H1 (cell line): Measurements from ENCODE around the gene FSIP1. TPM values are rescaled to one million over a fixed set of nuclear protein-coding genes. Genes with fewer than 3 reads are reported as not detected.

Source experiments
- CTCF ChIA-PET: fragments of 300-600 bp; sonication (Branson Sonifier 250); formaldehyde crosslinking; loops from one replicate; lab custom pipeline; 2021; ENCODE audit not compliant: partially characterized antibody; lab: Charles Lee
- POLR2A ChIA-PET: fragments of 300-600 bp; sonication (Branson Sonifier 250); formaldehyde crosslinking; loops from one replicate; lab custom pipeline; 2021; ENCODE audit warnings: inconsistent platforms; ENCODE audit not compliant: partially characterized antibody; lab: Charles Lee
- DNase-seq, 2 experiments: peaks; one replicate each; pipeline versions ENCODE4 v3.0.0 to v3.0.0-alpha.2; 2010 to 2022; ENCODE audit warnings: low spot score in 2 of 2, low read depth in 1 of 2, mixed read lengths in 1 of 2
- FAIRE-seq: peaks from 2 replicates; lab custom pipeline; 2011; peaks lifted over from hg19 to GRCh38; lab: Jason Lieb, UNC
- H2AFZ ChIP-seq: 2 replicates; pipeline ENCODE4 v1.8.1; 2012; ENCODE audit warnings: low read length, inconsistent platforms
- H2AK5ac ChIP-seq: 2 replicates; pipeline ENCODE4 v1.6.1; 2013; ENCODE audit warnings: low read depth, low read length
- H2BK120ac ChIP-seq: replicated peaks from 2 replicates; pipeline ENCODE3; 2013; ENCODE audit warnings: low read depth, low read length, inconsistent platforms
- H2BK12ac ChIP-seq: 2 replicates; pipeline ENCODE4 v1.6.1; 2013; ENCODE audit warnings: low read depth, low read length
- H2BK15ac ChIP-seq: 2 replicates; pipeline ENCODE4 v1.6.1; 2013; ENCODE audit warnings: low read length
- H2BK20ac ChIP-seq: 2 replicates; pipeline ENCODE4 v1.6.1; 2013; ENCODE audit warnings: low read length
- H2BK5ac ChIP-seq: 2 replicates; pipeline ENCODE4 v1.6.1; 2013; ENCODE audit warnings: low read depth, low read length
- H3K14ac ChIP-seq: 2 replicates; pipeline ENCODE4 v1.6.1; 2013; ENCODE audit warnings: inconsistent platforms; ENCODE audit not compliant: insufficient read length
- H3K18ac ChIP-seq: 2 replicates; pipeline ENCODE4 v1.6.1; 2013; ENCODE audit warnings: low read length; ENCODE audit errors: extremely low read depth
- H3K23ac ChIP-seq: 2 replicates; pipeline ENCODE4 v1.6.1; 2013; ENCODE audit warnings: inconsistent platforms; ENCODE audit not compliant: insufficient read length
- H3K23me2 ChIP-seq: 2 replicates; pipeline ENCODE4 v1.6.1; 2013; ENCODE audit warnings: low read depth, low read length
- H3K27ac ChIP-seq: 2 replicates; pipeline ENCODE4 v1.6.1; 2011; ENCODE audit warnings: low read depth, low read length, inconsistent platforms
- H3K27me3 ChIP-seq, 4 experiments: replicated peaks in 1 of 4; 1 replicate in 1 of 4; 2 replicates in 3 of 4; pipeline versions ENCODE4 v1.6.1 to v1.8.1; 2011 to 2013; ENCODE audit warnings: low read length in 3 of 4, mild to moderate bottlenecking in 3 of 4, inconsistent platforms in 2 of 4, mixed read lengths in 2 of 4, moderate library complexity in 1 of 4; ENCODE audit not compliant: control insufficient read depth in 3 of 4, insufficient read depth in 3 of 4; ENCODE audit errors: extremely low read depth in 1 of 4
- H3K36me3 ChIP-seq, 4 experiments: 2 replicates each; pipeline versions ENCODE4 v1.6.1 to v1.8.1; 2011 to 2013; ENCODE audit warnings: mild to moderate bottlenecking in 4 of 4, low read length in 3 of 4, moderate library complexity in 2 of 4, control low read depth in 1 of 4, inconsistent platforms in 1 of 4; ENCODE audit not compliant: insufficient read depth in 4 of 4, control insufficient read depth in 2 of 4
- H3K4ac ChIP-seq: replicated peaks from 2 replicates; pipeline ENCODE3; 2013; ENCODE audit warnings: low read length, low read depth, mixed read lengths, inconsistent platforms; ENCODE audit not compliant: insufficient read length
- H3K4me1 ChIP-seq, 4 experiments: replicated peaks in 1 of 4; 1 replicate in 1 of 4; 2 replicates in 3 of 4; pipeline versions ENCODE4 v1.6.1 to v1.8.1; 2011 to 2013; ENCODE audit warnings: low read length in 3 of 4, inconsistent platforms in 2 of 4, mixed read lengths in 1 of 4; ENCODE audit not compliant: insufficient read depth in 4 of 4, control insufficient read depth in 3 of 4
- H3K4me2 ChIP-seq, 2 experiments: 2 replicates each; pipeline versions ENCODE4 v1.6.1 to v1.8.1; 2011 to 2013; ENCODE audit warnings: low read depth in 2 of 2, low read length in 2 of 2, control low read depth in 1 of 2, inconsistent platforms in 1 of 2, mild to moderate bottlenecking in 1 of 2; ENCODE audit not compliant: insufficient read depth in 1 of 2
- H3K4me3 ChIP-seq, 4 experiments: fragments of 200-600, 300-600 bp in 1 of 4; sonication (generic), shearing (Covaris generic), sonication (Bioruptor Twin) in 1 of 4; 2 replicates each; pipeline versions ENCODE4 v1.5.1 to v1.8.1; 2011 to 2016; ENCODE audit warnings: low read length in 4 of 4, low read depth in 3 of 4, control low read depth in 2 of 4, inconsistent platforms in 2 of 4, mild to moderate bottlenecking in 2 of 4, mixed read lengths in 1 of 4, moderate library complexity in 1 of 4; ENCODE audit not compliant: insufficient read depth in 2 of 4; ENCODE audit errors: extremely low read depth in 1 of 4
- H3K56ac ChIP-seq: replicated peaks from 2 replicates; pipeline ENCODE3; 2013; ENCODE audit warnings: low read depth, mild to moderate bottlenecking, mixed read lengths, low read length, inconsistent platforms; ENCODE audit not compliant: insufficient read length
- H3K79me1 ChIP-seq: 2 replicates; pipeline ENCODE4 v1.6.1; 2013; ENCODE audit warnings: low read depth, low read length, control low read depth
- H3K79me2 ChIP-seq, 2 experiments: 2 replicates each; pipeline versions ENCODE4 v1.6.1 to v1.8.1; 2012 to 2013; ENCODE audit warnings: low read length in 2 of 2, mild to moderate bottlenecking in 2 of 2, inconsistent platforms in 1 of 2; ENCODE audit not compliant: insufficient read depth in 2 of 2, control insufficient read depth in 1 of 2
- H3K9ac ChIP-seq, 4 experiments: replicated peaks in 1 of 4; 1 replicate in 1 of 4; 2 replicates in 3 of 4; pipeline versions ENCODE4 v1.6.1 to v1.8.1; 2011 to 2013; ENCODE audit warnings: low read depth in 3 of 4, low read length in 3 of 4, control low read depth in 2 of 4, mild to moderate bottlenecking in 2 of 4, moderate library complexity in 2 of 4, inconsistent platforms in 1 of 4; ENCODE audit errors: extremely low read depth in 1 of 4
- H3K9me3 ChIP-seq, 2 experiments: 2 replicates each; pipeline versions ENCODE4 v1.6.1 to v1.8.1; 2012 to 2013; ENCODE audit warnings: mild to moderate bottlenecking in 2 of 2, moderate library complexity in 2 of 2, control low read depth in 1 of 2, inconsistent platforms in 1 of 2, low read depth in 1 of 2, low read length in 1 of 2, mixed read lengths in 1 of 2; ENCODE audit not compliant: insufficient read depth in 2 of 2
- H4K20me1 ChIP-seq, 2 experiments: replicated peaks in 1 of 2; 2 replicates each; pipeline versions ENCODE3 to v1.8.1; 2011 to 2013; ENCODE audit warnings: inconsistent platforms in 2 of 2, low read length in 2 of 2, mild to moderate bottlenecking in 1 of 2; ENCODE audit not compliant: insufficient read depth in 2 of 2, control insufficient read depth in 1 of 2
- H4K5ac ChIP-seq: 2 replicates; pipeline ENCODE4 v1.6.1; 2013; ENCODE audit warnings: low read length, low read depth, mixed read lengths, inconsistent platforms; ENCODE audit not compliant: insufficient read length
- H4K8ac ChIP-seq: 2 replicates; pipeline ENCODE4 v1.8.0; 2013; ENCODE audit warnings: mild to moderate bottlenecking, moderate library complexity, low read length, inconsistent platforms; ENCODE audit not compliant: insufficient read depth; ENCODE audit errors: extremely low read depth
- H4K91ac ChIP-seq: replicated peaks from 2 replicates; pipeline ENCODE3; 2013; ENCODE audit warnings: low read length, mixed read lengths, inconsistent platforms; ENCODE audit not compliant: insufficient read length
- ASH2L ChIP-seq: fragments of 200-600, 300-600 bp; sonication (generic); IDR thresholded peaks from one replicate; pipeline ENCODE4 v1.7.1; 2017; ENCODE audit warnings: low read length
- CBX5 ChIP-seq: fragments of 300-800, 300-1000 bp; sonication (generic); IDR thresholded peaks from 2 replicates; pipeline ENCODE4 v1.7.1; 2016; ENCODE audit warnings: antibody characterized with exemption, low read length, low read depth
- CHD1 ChIP-seq: IDR thresholded peaks from 2 replicates; pipeline ENCODE4 v1.6.1; 2012; ENCODE audit warnings: low read depth, low read length, improper control_type of control experiment
- EZH2 ChIP-seq: fragments of 200-600 bp; sonication (generic); IDR thresholded peaks from 2 replicates; pipeline ENCODE4 v1.7.1; 2012; ENCODE audit warnings: low read depth, mild to moderate bottlenecking, moderate library complexity, low read length, inconsistent platforms; ENCODE audit not compliant: severe bottlenecking
- HDAC2 ChIP-seq, 2 experiments: fragments of 300-600 bp in 1 of 2; sonication (generic) in 1 of 2; IDR thresholded peaks; 2 replicates each; pipeline ENCODE4 v1.6.1; 2011 to 2012; ENCODE audit warnings: low read depth in 2 of 2, low read length in 2 of 2, mild to moderate bottlenecking in 2 of 2, moderate library complexity in 2 of 2, borderline replicate concordance in 1 of 2, inconsistent platforms in 1 of 2
- RNF2 ChIP-seq: fragments of 200-900, 300-1000 bp; sonication (generic); IDR thresholded peaks from 2 replicates; pipeline ENCODE4 v1.7.1; 2016; ENCODE audit warnings: borderline replicate concordance, low read depth, mild to moderate bottlenecking, antibody characterized with exemption, low read length; ENCODE audit not compliant: poor library complexity, severe bottlenecking; ENCODE audit errors: missing control alignments
- SAP30 ChIP-seq: fragments of 300-600 bp; sonication (generic); IDR thresholded peaks from 2 replicates; pipeline ENCODE4 v1.7.1; 2012; ENCODE audit warnings: low read length, moderate library complexity, mild to moderate bottlenecking, inconsistent platforms; ENCODE audit not compliant: insufficient read depth, insufficient replicate concordance
- SP1 ChIP-seq: IDR thresholded peaks from 2 replicates; pipeline ENCODE4 v1.6.1; 2011; ENCODE audit warnings: low read depth, low read length
- TBP ChIP-seq: IDR thresholded peaks from 2 replicates; pipeline ENCODE4 v1.6.1; 2011; ENCODE audit warnings: low read depth, low read length, improper control_type of control experiment
- WGBS, 2 experiments: shearing (Covaris generic) in 1 of 2; methylation state at CpG; one replicate each; pipeline versions ENCODE4 v1.1.6 to v1.1.7; 2013 to 2015; ENCODE audit warnings: low lambda C conversion rate in 2 of 2, mixed read lengths in 2 of 2, inconsistent platforms in 1 of 2, low coverage in 1 of 2, missing lambda C conversion rate in 1 of 2; ENCODE audit not compliant: insufficient replicate concordance in 2 of 2, insufficient coverage in 1 of 2, insufficient read length in 1 of 2; ENCODE audit errors: extremely low coverage in 1 of 2, missing lambda C conversion rate in 1 of 2; 5-methylcytosine and 5-hydroxymethylcytosine counted together
- polyA plus RNA-seq, 7 experiments: library from polyadenylated mRNA; depleted of rRNA in 3 of 7; stranded (reverse) in 5 of 7; unstranded in 2 of 7; fragments of >200 nt in 5 of 7; fragments of 200-250 nt in 2 of 7; gene quantifications; 1 replicate in 5 of 7; 2 replicates in 1 of 7; 4 replicates in 1 of 7; pipeline versions ENCODE4 v1.2.1 to v1.2.3, GENCODE V29; 2011 to 2013; ENCODE audit warnings: missing spikeins in 2 of 7, mixed read lengths in 2 of 7
- total RNA-seq: library from RNA; stranded (reverse); fragmentation: NEBNext Ultra II Directional; extraction: Animal tissue kit (Norgen Biotek cat#: 25700); gene quantifications from 2 replicates; pipeline ENCODE4 v1.2.1, GENCODE V29; 2021
- TF ChIP-seq, protein P1 (sequence below): IDR thresholded peaks from 2 replicates; pipeline ENCODE4 v1.6.1; 2011; ENCODE audit warnings: low read depth, mild to moderate bottlenecking, low read length; ENCODE audit not compliant: insufficient read depth

FSIP1 gene
- total and polyA plus RNA-seq, 2 of the 8 experiments (the other 6 are each of a cell fraction or from before 2014, with no cell fraction given) = 0.18 to 1.3 TPM

GRCh38 chr15:39745415-39745814 lies 37.2 kb downstream of the FSIP1 start:
- no peak overlapping the region for H3K27ac ChIP-seq
- H3K4ac ChIP-seq = no peak overlapping the region
- no peak overlapping the region for H2BK120ac ChIP-seq
- no peak overlapping the region for H3K9ac ChIP-seq
- H3K18ac ChIP-seq = no peak overlapping the region
- no peak overlapping the region for H4K8ac ChIP-seq
- H2AK5ac ChIP-seq = no peak overlapping the region
- no peak overlapping the region for H3K14ac ChIP-seq
- no peaks in the 10 kb centered on the region for H3K79me1 ChIP-seq
- CTCF ChIA-PET = interaction anchor here (0.6 to 2.6 kb wide), 9 partner anchors 11 to 1471 kb away, joined by 3 to 30 read pairs (median 3); no protein-coding TSS in a partner anchor
- H3K4me3 ChIP-seq = no peak overlapping the region
- no peaks in the 10 kb centered on the region for H3K4me1 ChIP-seq
- H4K91ac ChIP-seq = no peak overlapping the region
- POLR2A ChIA-PET = no interaction called here
- H2BK15ac ChIP-seq = no peak overlapping the region
- DNase-seq (no peak), FAIRE-seq (no peak)
- WGBS, 2 experiments = 43% methylated on average over 2 of the region's 2 CpGs; no CpG with 5 or more reads in 1 of the 2 experiments
- H3K9me3 ChIP-seq = no peaks in the 10 kb centered on the region
- no peak overlapping the region for H2BK20ac ChIP-seq
- H4K5ac ChIP-seq = no peak overlapping the region
- no peak overlapping the region for H3K4me2 ChIP-seq
- H3K79me2 ChIP-seq = no peaks in the 10 kb centered on the region
- H3K27me3 ChIP-seq = no peaks in the 10 kb centered on the region
- no peak overlapping the region for H2BK12ac ChIP-seq
- no peak for TF ChIP-seq SP1
- no peak for TF ChIP-seq TBP
- no peak for TF ChIP-seq RNF2
- no peak for TF ChIP-seq EZH2
- no peak for TF ChIP-seq ASH2L
- TF ChIP-seq CHD1 = no peak
- TF ChIP-seq SAP30 = no peak
- TF ChIP-seq CBX5 = no peak
- no peak for TF ChIP-seq HDAC2 (IDR thresholded peaks at IDR 0.05; ENCODE audit: borderline replicate concordance in 1 of 2, low read depth in 2 of 2, low read length in 2 of 2)
- TF ChIP-seq, protein P1, sequence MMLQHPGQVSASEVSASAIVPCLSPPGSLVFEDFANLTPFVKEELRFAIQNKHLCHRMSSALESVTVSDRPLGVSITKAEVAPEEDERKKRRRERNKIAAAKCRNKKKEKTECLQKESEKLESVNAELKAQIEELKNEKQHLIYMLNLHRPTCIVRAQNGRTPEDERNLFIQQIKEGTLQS = no peak
- H3K56ac ChIP-seq = no peak overlapping the region
- H3K23ac ChIP-seq = no peak overlapping the region
- H2BK5ac ChIP-seq = no peak overlapping the region
- no peaks in the 10 kb centered on the region for H3K36me3 ChIP-seq
- H2AFZ ChIP-seq = no peak overlapping the region
- H3K23me2 ChIP-seq = no peaks in the 10 kb centered on the region
- no peaks in the 10 kb centered on the region for H4K20me1 ChIP-seq
